ENCODE results near the gene NQO2.

GRCh38 chr6:2967936-2968335 is 31.8 kb upstream of the NQO2 start:
- TF ChIP-seq EGR1 (IDR thresholded peaks at IDR 0.05) = no peak
- TF ChIP-seq, protein P1, sequence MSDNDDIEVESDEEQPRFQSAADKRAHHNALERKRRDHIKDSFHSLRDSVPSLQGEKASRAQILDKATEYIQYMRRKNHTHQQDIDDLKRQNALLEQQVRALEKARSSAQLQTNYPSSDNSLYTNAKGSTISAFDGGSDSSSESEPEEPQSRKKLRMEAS (IDR thresholded peaks at IDR 0.05) = no peak
- no peak for TF ChIP-seq ZBTB7A (IDR thresholded peaks at IDR 0.05; ENCODE audit: low read depth)
- TF ChIP-seq EP300 (IDR thresholded peaks at IDR 0.05; ENCODE audit: borderline replicate concordance) = no peak
- TF ChIP-seq TAF1 (IDR thresholded peaks at IDR 0.05; ENCODE audit: low read depth) = no peak
- TF ChIP-seq FOXM1 (IDR thresholded peaks at IDR 0.05; ENCODE audit: borderline replicate concordance, low read depth) = no peak
- TF ChIP-seq, protein P2, sequence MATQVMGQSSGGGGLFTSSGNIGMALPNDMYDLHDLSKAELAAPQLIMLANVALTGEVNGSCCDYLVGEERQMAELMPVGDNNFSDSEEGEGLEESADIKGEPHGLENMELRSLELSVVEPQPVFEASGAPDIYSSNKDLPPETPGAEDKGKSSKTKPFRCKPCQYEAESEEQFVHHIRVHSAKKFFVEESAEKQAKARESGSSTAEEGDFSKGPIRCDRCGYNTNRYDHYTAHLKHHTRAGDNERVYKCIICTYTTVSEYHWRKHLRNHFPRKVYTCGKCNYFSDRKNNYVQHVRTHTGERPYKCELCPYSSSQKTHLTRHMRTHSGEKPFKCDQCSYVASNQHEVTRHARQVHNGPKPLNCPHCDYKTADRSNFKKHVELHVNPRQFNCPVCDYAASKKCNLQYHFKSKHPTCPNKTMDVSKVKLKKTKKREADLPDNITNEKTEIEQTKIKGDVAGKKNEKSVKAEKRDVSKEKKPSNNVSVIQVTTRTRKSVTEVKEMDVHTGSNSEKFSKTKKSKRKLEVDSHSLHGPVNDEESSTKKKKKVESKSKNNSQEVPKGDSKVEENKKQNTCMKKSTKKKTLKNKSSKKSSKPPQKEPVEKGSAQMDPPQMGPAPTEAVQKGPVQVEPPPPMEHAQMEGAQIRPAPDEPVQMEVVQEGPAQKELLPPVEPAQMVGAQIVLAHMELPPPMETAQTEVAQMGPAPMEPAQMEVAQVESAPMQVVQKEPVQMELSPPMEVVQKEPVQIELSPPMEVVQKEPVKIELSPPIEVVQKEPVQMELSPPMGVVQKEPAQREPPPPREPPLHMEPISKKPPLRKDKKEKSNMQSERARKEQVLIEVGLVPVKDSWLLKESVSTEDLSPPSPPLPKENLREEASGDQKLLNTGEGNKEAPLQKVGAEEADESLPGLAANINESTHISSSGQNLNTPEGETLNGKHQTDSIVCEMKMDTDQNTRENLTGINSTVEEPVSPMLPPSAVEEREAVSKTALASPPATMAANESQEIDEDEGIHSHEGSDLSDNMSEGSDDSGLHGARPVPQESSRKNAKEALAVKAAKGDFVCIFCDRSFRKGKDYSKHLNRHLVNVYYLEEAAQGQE (IDR thresholded peaks at IDR 0.05; ENCODE audit: low read depth) = no peak
- TF ChIP-seq CEBPB (IDR thresholded peaks at IDR 0.05) = no peak
- no peak for TF ChIP-seq RAD21 (IDR thresholded peaks at IDR 0.05; ENCODE audit: low read depth)
- TF ChIP-seq YY1 (IDR thresholded peaks at IDR 0.05; ENCODE audit: low read depth) = no peak
- no peak for TF ChIP-seq TCF12 (IDR thresholded peaks at IDR 0.05; ENCODE audit: low read depth)
- TF ChIP-seq USF1 (IDR thresholded peaks at IDR 0.05) = no peak
- TF ChIP-seq CREB1 (IDR thresholded peaks at IDR 0.05; ENCODE audit: low read depth) = no peak
- no peak for TF ChIP-seq TEAD4 (IDR thresholded peaks at IDR 0.05)
